NCI-H2196 treated with DMSO at 0.1 percent for 48 hours (cell line): ENCODE data around the gene GCH1.
"Not testable (repeated sequence)": the region's sequence is repeated elsewhere in the genome, so short reads cannot be mapped to it uniquely, and the experiment has no call there.

ENCODE experiments used
- DNase-seq: peaks from one replicate; lab custom pipeline; 2025; ENCODE audit not compliant: unreplicated experiment; lab: John Stamatoyannopoulos, UW

GCH1 gene

DNA sequence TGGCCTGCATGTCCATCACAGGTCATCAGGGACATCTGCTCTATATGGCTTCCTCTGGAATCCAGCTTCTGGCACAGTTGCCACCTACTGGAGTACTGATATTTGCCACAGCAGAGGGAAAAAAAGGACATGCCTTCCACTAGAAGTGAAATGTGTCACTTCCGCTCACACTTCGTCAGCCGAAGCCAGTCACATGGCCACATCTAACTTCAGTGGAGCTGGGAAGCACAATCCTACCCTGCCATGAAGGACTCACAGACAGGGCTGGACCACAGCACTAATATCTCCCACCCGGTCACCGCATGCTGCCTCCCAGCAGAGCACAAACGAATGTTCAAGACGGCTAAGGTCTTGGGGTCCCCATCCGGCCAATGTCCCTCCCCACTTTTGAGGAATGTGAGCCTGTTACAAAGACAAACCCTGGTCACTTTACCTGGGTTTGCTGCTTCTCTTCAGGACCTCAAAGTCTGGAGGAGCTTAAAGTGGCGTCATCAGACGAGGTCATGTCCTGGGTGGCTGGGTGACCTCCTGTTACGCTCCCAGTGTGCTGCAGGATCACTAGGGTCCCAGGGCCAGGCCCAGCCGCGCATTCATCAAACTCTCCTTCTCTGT, 98.6 kb downstream of the GCH1 start:
- no peak for DNase-seq

DNA sequence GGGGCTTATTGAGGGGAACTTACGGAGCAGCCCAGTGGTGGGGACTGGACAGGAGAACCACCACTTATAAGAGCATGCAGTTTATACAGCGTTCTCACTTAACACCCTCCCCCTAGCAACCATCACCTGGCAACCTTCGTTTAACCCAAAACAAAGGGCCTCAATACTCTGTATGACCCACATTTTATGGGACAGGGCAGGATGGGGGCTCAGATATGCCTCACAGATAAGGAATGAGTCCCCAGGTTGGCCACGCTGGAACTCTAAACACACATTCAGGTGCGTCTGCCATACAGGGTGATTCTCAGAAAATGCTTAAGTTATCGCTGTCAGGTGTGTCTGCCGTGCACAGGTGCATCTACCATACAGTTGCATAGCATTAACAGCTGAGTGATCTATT, 99.2 kb downstream of the GCH1 start:
- DNase-seq, result no peak

DNA sequence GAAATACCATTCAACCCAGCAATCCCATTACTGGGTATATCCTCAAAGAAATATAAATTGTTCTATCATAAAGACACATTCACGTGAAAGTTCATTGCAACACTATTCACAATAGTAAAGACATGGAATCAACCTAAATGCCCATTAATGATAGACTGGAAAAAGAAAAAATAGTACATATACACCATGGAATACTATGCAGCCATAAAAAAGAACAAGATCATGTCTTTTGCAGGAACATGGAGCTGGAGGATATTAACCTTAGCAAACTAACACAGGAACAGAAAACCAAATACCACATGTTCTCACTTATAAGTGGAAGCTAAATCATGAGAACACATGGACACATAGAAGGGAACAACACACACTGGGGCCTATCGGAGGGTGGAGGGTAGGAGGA, 101.1 kb downstream of the GCH1 start:
- not testable (repeated sequence) for DNase-seq

DNA sequence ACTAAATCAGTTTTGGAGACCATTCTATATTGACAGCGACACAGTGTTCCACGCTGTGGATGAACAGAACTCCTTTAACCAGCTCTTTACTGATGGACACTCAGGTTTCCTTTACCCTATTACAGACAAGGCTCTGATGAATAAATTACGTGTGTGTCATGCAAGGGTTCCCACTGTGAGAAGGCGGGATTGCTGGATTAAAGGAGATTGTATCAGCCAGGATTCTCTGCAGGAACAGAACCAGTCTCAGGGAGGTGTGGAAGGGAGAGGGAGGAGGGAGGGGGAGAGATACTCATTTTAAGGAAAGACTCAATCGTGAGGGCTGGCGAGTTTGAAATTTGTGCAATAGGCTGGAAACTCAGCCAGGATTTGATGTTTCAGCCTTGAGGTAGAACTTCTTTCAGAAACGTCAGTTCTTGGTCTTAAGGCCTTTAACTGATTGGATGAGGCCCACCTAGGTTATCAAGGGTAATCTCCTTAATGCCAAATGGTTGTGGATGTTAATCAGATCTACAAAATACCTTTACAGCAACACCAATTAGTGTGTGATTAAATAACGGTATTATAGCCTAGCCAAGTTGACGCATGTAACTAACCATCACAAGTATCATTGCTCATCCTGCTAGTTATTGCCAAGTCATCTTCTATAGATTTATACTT, 104.0 kb downstream of the GCH1 start:
- no peak for DNase-seq

DNA sequence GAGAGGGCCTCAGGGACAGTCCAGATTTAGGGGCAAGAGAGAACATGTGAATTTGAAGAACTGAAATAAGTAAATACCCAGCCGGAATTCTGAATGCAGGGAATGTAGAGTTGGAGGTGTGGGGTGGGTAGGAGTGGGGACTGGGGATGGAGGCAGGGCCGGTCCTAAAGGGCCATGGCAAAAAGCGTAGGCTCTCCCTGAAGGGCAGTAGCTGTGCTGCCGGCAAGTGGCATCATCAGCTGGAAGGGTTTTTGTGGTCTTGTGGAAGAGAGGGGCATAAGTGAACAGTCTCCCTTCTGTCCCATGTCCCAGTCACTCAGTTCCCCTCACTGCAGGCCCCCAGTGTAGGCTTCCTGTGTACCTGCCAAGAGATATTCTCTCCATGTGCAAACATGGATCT, 104.6 kb downstream of the GCH1 start:
- DNase-seq, result no peak

DNA sequence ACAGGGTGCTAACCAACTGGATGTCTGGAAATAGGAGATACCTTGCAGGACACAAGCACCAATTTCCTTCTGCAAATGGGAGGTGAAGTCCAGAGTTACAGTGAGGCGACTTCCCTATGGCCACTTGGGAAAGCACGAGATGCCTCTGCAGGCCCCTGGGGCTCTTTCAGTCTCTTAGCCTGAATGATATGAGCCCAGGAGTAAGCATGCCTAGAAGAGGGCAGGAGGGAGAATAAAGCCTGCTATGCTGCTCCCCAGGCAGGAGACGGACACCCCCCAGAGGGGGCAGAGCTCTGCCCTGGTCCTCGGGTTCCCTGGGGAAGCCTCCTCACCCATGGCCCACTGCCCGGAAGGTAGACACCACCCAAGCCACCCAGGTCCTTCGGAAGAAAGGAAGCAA, 105.1 kb downstream of the GCH1 start:
- no peak for DNase-seq

DNA sequence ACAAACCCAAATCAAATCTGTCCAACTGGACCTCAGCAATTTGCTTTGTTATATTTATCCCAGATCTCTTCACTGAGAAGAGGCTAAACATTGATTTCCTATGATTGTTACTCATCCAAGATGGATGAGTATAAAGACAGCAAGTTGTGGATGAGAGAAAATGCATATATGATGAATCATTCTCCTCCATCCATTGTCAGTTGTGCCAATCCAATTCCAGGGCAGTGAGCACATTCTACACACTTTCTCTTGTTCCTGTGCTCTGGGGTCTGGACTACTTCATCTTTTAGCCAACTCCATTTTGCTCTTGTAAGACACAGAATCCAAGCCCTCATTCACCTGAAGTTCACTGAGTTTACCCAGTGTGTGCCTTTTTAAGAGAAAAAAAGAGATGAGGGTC, 105.7 kb downstream of the GCH1 start:
- no peak for DNase-seq

DNA sequence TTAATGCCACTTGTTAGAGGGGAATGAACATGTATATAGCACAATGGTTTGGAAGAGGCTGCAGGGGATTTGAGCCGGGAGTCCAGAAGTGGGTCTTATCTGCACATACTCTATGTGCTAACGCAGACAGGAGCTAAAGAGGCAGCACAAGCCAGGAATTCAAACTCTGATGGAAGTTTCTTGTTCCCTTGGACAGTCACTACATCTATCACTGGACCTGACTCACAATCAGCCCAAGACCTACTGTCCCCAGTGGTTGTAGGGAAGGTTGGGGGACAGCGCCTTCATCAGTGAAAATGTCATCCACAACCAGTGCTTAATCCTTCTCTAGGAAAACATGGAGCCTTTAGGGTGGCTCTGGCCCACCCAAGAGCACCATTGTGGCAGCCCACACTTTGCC, 107.8 kb downstream of the GCH1 start:
- no peak for DNase-seq

DNA sequence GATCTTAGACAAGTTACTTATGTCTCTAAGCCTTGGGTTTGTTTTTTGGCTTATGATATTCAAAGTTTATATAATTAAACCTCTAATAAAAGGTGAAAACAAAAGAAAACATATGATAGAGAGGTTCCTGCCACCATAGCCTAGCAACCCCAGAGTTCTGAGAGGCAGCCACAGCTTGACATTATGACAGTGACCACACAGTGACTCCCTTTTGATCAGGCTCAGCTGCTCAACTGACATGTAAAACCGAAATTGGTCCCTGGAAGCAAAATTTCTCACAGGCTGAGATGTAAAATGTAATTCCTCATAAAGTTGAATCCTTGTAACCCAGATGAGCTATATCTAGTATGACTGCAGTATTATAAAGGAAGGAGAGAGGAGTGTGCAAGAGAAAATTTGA, 108.5 kb downstream of the GCH1 start:
- DNase-seq, result no peak

DNA sequence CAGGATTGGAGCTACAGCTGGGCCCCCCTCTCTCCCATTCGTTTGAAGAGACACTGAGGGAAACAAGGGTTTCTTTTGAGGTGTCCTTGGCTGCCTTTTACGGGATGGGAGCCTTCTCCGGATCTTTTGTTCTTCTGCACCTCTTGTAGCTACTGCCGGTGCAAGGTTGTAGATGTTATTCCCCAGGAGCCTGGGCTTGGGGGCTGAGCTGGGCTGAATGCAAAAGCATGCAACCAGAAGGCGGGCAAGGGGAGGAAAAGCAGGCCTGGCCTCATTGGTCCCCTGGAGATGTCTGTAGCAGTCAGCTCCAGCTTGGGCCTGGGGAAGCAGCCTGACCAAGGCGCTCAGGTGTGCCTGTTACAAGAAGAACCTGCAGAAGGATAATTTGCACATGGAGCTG, 110.3 kb downstream of the GCH1 start:
- no peak for DNase-seq
